Fibroblast of skin of right quadriceps (primary cell): ENCODE measurements around the gene DPH2.

Experiments used
- DNase-seq: peaks from one replicate; pipeline ENCODE4 v3.0.0-alpha.2; 2013

The DPH2 gene

GRCh38 chr1:44008259-44008658 lies 38.4 kb downstream of the DPH2 start:
- DNase-seq, result no peak

GRCh38 chr1:44010935-44011471 lies 41.2 kb downstream of the DPH2 start:
- no peak for DNase-seq

- no peak for DNase-seq
These were observed 42.6 kb downstream of the DPH2 start for GRCh38 chr1:44012404-44012803.

- no peak for DNase-seq
These were observed 43.3 kb downstream of the DPH2 start for GRCh38 chr1:44012941-44013609.

DNA sequence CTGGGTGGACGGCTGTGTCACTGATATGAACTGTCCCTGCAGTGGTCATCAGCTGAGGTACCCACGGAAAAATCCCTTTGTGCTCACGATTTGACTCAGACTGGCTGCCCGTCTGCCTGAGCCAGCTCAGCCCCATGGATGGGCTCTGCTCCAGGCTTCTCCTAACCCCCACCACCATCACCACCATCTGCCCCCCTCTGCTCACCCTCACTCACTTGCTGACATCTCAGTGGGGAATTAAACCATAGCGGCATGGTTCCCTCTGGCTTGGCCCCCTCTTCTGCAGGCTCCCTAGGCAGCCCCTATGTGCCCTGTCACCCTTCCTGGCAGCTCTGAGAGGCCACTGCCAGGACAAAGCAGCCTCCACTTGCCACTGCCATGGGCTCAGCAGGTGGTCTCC lies 44.1 kb downstream of the DPH2 start:
- DNase-seq, result no peak

DNA sequence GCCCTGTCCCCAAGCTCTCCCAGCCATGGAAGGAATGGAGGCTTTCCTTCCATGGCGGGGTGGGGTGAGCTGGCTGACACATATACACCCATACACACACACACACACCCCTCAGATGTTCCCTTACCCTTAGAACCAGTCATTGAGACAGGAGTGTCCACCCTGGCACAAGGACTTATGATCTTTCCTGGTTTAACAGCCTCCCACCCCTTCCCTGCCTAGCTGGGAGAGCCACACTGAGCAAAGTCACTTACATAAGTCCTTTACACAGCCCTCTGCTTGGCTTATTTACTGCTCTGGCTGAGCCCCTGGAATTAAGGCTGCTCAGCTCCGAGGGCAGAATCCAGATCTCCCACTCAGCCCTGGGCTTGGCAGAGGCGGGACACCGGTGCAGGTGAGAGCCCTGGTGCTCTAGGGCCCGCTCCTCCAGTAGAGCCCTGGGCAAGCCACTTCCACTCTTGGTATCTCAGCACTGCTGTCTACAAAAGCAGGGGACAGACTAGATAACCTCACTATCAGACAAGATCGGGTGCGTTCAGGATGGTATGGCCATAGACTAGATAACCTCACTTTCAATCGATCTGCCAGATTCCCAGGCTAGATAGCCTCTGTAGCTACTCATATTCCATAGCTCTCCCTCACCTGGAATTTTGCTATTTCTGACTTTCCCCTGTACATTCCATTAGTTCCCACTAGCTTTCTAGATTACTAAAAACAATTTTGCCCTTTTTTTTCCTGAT lies 44.7 kb downstream of the DPH2 start:
- no peak for DNase-seq

DNA sequence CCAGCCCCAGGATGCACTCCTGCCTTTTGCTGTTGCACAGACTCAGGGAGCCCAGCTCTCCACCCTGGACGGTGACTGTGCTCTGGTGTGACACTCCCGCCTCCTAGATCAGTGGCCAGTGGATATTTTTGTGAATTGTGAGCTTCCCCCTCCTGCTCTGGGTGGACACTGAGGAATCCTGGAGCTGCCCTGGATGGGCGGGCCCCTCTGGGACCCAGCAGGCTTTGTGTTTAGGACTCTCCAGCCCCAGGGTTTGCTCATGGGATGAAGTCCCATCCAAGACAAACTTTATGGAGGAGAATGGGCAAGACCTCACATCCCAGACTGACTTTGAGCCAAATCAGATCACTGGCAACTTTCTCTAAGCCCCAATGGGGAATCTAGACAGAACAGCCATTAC lies 45.4 kb downstream of the DPH2 start:
- DNase-seq, result no peak

GRCh38 chr1:44016041-44016889 lies 46.5 kb downstream of the DPH2 start:
- DNase-seq, result no peak

DNA sequence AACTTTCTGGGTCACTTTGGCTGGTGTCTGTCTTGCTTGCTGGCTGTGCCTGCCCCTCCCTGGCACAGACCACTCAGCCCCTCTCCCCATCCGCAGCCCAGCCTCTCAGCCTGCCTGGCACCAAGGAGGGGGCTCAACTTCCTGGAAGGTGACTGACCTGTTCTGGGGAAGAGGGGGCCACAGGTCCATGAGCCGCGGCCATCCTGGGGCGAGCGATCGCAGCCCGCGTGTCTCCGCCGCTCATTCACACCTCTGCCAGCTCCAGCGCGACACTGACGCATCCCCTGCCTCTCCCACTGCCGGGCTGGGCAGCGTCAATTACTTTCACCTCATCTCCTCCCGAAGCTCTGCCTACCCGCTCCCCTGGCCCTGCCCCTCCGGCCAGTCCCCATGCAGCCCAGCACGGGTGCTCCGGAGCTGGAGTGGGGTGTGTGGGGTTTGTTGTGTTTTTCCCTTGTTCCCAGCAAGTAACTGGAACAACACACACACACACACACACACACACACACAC lies 47.1 kb downstream of the DPH2 start:
- DNase-seq, result no peak

- DNase-seq, result no peak
These were observed 49.7 kb downstream of the DPH2 start for GRCh38 chr1:44019466-44019948.

DNA sequence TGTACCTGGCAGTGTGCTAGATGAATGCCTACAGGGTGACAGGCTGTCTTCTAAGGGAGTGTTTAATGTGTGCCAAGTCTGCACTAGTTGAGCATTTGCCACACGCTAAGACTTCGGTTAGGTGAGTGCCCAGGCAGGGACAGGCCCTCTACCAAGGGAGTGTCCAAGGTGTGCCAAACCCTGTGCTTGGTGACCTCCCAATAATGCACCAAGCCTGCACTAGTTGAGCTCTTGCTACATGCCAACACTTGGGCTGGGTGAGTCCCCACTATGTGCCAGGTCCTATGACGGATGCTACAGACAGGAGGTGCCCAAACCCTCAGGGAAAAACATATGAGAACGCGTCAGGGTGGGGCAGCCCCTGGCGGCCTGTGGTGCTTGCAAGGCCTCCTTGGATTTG lies 50.7 kb downstream of the DPH2 start:
- no peak for DNase-seq

GRCh38 chr1:44021156-44021555 lies 51.3 kb downstream of the DPH2 start:
- DNase-seq, result no peak

GRCh38 chr1:44021581-44022321 lies 51.9 kb downstream of the DPH2 start:
- no peak for DNase-seq
